Testis (tissue), 3 donors: ENCODE results near the gene LSP1. TPM values are rescaled to one million over a fixed set of nuclear protein-coding genes. Genes with fewer than 3 reads are reported as not detected.

ENCODE experiments used
- DNase-seq: peaks from one replicate; pipeline ENCODE4 v3.0.0-alpha.2; 2019
- H3K27ac ChIP-seq, 2 donors: fragments of 200-600 bp; sonication (generic); one replicate each; pipeline ENCODE4 v1.5.1; 2019
- H3K27me3 ChIP-seq: fragments of 200-600 bp; sonication (generic); one replicate; pipeline ENCODE4 v1.5.1; 2019
- H3K36me3 ChIP-seq: fragments of 200-600 bp; sonication (generic); one replicate; pipeline ENCODE4 v1.5.1; 2017; ENCODE audit warnings: low read depth; ENCODE audit errors: missing control alignments
- H3K4me1 ChIP-seq: fragments of 200-600 bp; sonication (generic); one replicate; pipeline ENCODE4 v1.5.1; 2019
- H3K4me3 ChIP-seq, 2 donors: fragments of 200-600 bp; sonication (generic); one replicate each; pipeline ENCODE4 v1.5.1; 2017 to 2019
- H3K9me3 ChIP-seq: fragments of 200-600 bp; sonication (generic); one replicate; pipeline ENCODE4 v1.5.1; 2017
- CTCF ChIP-seq, 3 experiments: fragments of 450-650 bp in 2 of 3; fragments of 200-600 bp in 1 of 3; sonication (generic) in 1 of 3; IDR thresholded peaks; one replicate each; pipeline ENCODE4 v1.5.1; 2016 to 2019; ENCODE audit warnings: antibody characterized with exemption in 3 of 3, mild to moderate bottlenecking in 2 of 3, moderate library complexity in 1 of 3
- POLR2A ChIP-seq: fragments of 450-650 bp; IDR thresholded peaks from one replicate; pipeline ENCODE4 v1.6.1; 2017; ENCODE audit warnings: antibody characterized with exemption, mild to moderate bottlenecking, moderate library complexity
- WGBS, 2 donors: methylation state at CpG; one replicate each; pipeline ENCODE4 v1.1.5; 2018; 5-methylcytosine and 5-hydroxymethylcytosine counted together
- intact Hi-C: fragments of 100-400 bp; cut with DNase I; formaldehyde crosslinking; loops from one replicate; pipeline ENCODE4 v1.15.1; 2023; ENCODE audit warnings: low total_unique reads
- polyA plus RNA-seq: library from polyadenylated mRNA; stranded (reverse); fragments of 350-450 nt; fragmentation: Illumina TruSeq; extraction: RNeasy Lipid Tissue Mini Kit (QIAGEN cat#74804); gene quantifications from one replicate; pipeline ENCODE4 v1.2.3, GENCODE V29; 2014; ENCODE audit warnings: low read depth, low replicate concordance; ENCODE audit not compliant: insufficient read depth
- total RNA-seq, 2 donors: library from RNA; depleted of rRNA; stranded (reverse); fragments of >200 nt; gene quantifications; one replicate each; pipeline ENCODE4 v1.2.3, GENCODE V29; 2016

LSP1 gene
- total and polyA plus RNA-seq, 3 donors from 2014 or later = 13.0 to 50.1 (median 19.9) TPM

- TF ChIP-seq CTCF (IDR thresholded peaks at IDR 0.05) = no peak
- no peak for TF ChIP-seq POLR2A
- Histone ChIP-seq H3K4me1 (no peaks in the 10 kb centered on the region), H3K27ac (peak overlapping the region in 1 of 2 donors; percentile 24), H3K36me3 (no peaks in the 10 kb centered on the region), H3K4me3 (no peak overlapping the region), H3K9me3 (no peaks in the 10 kb centered on the region), H3K27me3 (no peaks in the 10 kb centered on the region)
- no peak for DNase-seq
- 79 to 83% methylated on average over 12 of the region's 12 CpGs for WGBS, 2 donors
- intact Hi-C loops = loop anchor here (5.0 kb wide), 1 partner anchor 45 kb away; no protein-coding TSS in a partner anchor
Measured at GRCh38 chr11:1896923-1897322, 44.0 kb downstream of the LSP1 start.

GRCh38 chr11:1899090-1899489 lies 46.2 kb downstream of the LSP1 start:
- no peak overlapping the region for H3K4me3 ChIP-seq
- H3K9me3 ChIP-seq = no peaks in the 10 kb centered on the region
- no peak overlapping the region for H3K27ac ChIP-seq
- no peaks in the 10 kb centered on the region for H3K4me1 ChIP-seq
- no peaks in the 10 kb centered on the region for H3K27me3 ChIP-seq
- H3K36me3 ChIP-seq = no peaks in the 10 kb centered on the region
- TF ChIP-seq POLR2A (no peak), CTCF (IDR thresholded peaks at IDR 0.05) (no peak)
- 87 to 97% methylated on average over 4 of the region's 4 CpGs for WGBS, 2 donors
- intact Hi-C loops = loop anchor here (5.0 kb wide), 1 partner anchor 43 kb away; no protein-coding TSS in a partner anchor
- DNase-seq = no peak

GRCh38 chr11:1899686-1900085 lies 46.8 kb downstream of the LSP1 start:
- intact Hi-C loops = loop anchor here (5.0 kb wide), 1 partner anchor 43 kb away; no protein-coding TSS in a partner anchor
- H3K27ac ChIP-seq = no peak overlapping the region
- 86 to 90% methylated on average over 5 of the region's 5 CpGs for WGBS, 2 donors
- no peaks in the 10 kb centered on the region for H3K36me3 ChIP-seq
- no peak overlapping the region for H3K4me3 ChIP-seq
- TF ChIP-seq CTCF (IDR thresholded peaks at IDR 0.05) = no peak
- no peaks in the 10 kb centered on the region for H3K27me3 ChIP-seq
- H3K9me3 ChIP-seq = no peaks in the 10 kb centered on the region
- H3K4me1 ChIP-seq = no peaks in the 10 kb centered on the region
- DNase-seq = no peak

- no peak for DNase-seq
- Histone ChIP-seq H3K27ac (peak overlapping the region; percentile 20 to 70), H3K36me3 (no peaks in the 10 kb centered on the region), H3K9me3 (no peaks in the 10 kb centered on the region), H3K4me3 (no peak overlapping the region), H3K4me1 (peaks cover 15% of the 10 kb centered on the region), H3K27me3 (no peaks in the 10 kb centered on the region)
- WGBS, 2 donors = 40 to 44% methylated on average over 5 of the region's 5 CpGs
- no peak for TF ChIP-seq CTCF (IDR thresholded peaks at IDR 0.05)
- no peak for TF ChIP-seq POLR2A
- intact Hi-C loops = no loop called here
Measured at GRCh38 chr11:1906181-1906580, 53.3 kb downstream of the LSP1 start.
